Measurements from ENCODE around the gene KLHL18. TPM values are rescaled to one million over a fixed set of nuclear protein-coding genes. Genes with fewer than 3 reads are reported as not detected.
"Not testable (repeated sequence)": the region's sequence is repeated elsewhere in the genome, so short reads cannot be mapped to it uniquely, and the experiment has no call there.

KLHL18 gene
- total and polyA plus RNA-seq, 3 donors from 2014 or later, result 17.6 to 26.2 (median 24.7) TPM

DNA sequence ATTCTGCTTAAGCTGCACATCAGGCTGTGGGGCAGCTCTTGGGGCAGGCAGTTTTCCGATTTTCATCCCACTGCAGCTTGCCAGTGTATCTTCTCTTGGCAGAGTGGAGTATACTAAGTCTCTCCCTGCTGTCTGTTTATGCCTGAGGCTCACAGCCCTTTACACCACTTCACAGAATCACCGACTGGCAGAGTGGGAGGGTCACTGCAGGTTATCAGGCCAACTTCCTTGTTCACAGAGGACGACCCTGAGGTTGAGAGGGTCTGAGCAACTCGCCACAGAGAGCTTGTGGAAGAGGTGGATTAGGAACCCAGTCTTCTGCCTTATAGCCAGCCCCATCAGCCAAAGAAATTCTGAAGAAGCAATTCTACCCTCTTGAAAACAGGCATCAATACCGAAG lies 31.1 kb upstream of the KLHL18 start:
- Histone ChIP-seq H3K4me1 (no peaks in the 10 kb centered on the region), H3K27me3 (no peaks in the 10 kb centered on the region), H3K36me3 (ENCODE audit: low read depth, missing control alignments) (no peaks in the 10 kb centered on the region), H3K9me3 (no peaks in the 10 kb centered on the region), H3K4me3 (no peak overlapping the region), H3K27ac (no peak overlapping the region)
- intact Hi-C loops (cut with DNase I; ENCODE audit: low total_unique reads), result no loop called here
- TF ChIP-seq POLR2A (IDR thresholded peaks at IDR 0.05) (no peak), CTCF (IDR thresholded peaks at IDR 0.05) (no peak)
- no peak for DNase-seq
- WGBS, 2 donors, result 59 to 63% methylated on average over 5 of the region's 5 CpGs

DNA sequence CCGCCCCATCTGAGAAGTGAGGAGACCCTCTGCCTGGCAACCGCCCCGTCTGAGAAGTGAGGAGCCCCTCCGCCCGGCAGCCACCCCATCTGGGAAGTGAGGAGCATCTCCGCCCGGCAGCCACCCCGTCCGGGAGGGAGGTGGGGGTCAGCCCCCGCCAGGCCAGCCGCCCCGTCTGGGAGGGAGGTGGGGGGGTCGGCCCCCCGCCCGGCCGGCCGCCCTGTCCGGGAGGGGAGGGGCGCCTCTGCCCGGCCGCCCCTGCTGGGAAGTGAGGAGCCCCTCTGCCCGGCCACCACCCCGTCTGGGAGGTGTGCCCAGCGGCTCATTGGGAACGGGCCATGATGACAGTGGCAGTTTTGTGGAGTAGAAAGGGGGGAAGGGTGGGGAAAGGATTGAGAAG lies 26.4 kb upstream of the KLHL18 start:
- H3K27ac ChIP-seq; H3K27me3 ChIP-seq; intact Hi-C loops (cut with DNase I; ENCODE audit: low total_unique reads); H3K4me1 ChIP-seq; H3K36me3 ChIP-seq (ENCODE audit: low read depth, missing control alignments); DNase-seq; H3K4me3 ChIP-seq; H3K9me3 ChIP-seq: not testable (repeated sequence)
- 81 to 91% methylated on average over 4 to 19 of the region's 25 CpGs for WGBS, 2 donors

- WGBS, 2 donors, result 92 to 94% methylated on average over 2 to 3 of the region's 3 CpGs
- intact Hi-C loops (cut with DNase I; ENCODE audit: low total_unique reads), result no loop called here
Observed at GRCh38 chr3:47259114-47259513, 23.6 kb upstream of the KLHL18 start.

GRCh38 chr3:47260605-47261004 lies 22.1 kb upstream of the KLHL18 start:
- intact Hi-C loops (cut with DNase I; ENCODE audit: low total_unique reads), result no loop called here
- H3K27ac ChIP-seq, result no peak overlapping the region
- no peaks in the 10 kb centered on the region for H3K9me3 ChIP-seq
- no peaks in the 10 kb centered on the region for H3K27me3 ChIP-seq
- no peak for DNase-seq
- no peaks in the 10 kb centered on the region for H3K36me3 ChIP-seq (ENCODE audit: low read depth, missing control alignments)
- no peaks in the 10 kb centered on the region for H3K4me1 ChIP-seq
- WGBS, 2 donors, result 85 to 88% methylated on average over 3 to 4 of the region's 4 CpGs
- TF ChIP-seq POLR2A (IDR thresholded peaks at IDR 0.05), result no peak
- TF ChIP-seq CTCF (IDR thresholded peaks at IDR 0.05), result no peak
- no peak overlapping the region for H3K4me3 ChIP-seq

More at GRCh38 chr3:47259114-47259513, 23.6 kb upstream of the KLHL18 start:
- Histone ChIP-seq H3K27ac (no peak overlapping the region), H3K4me1 (no peaks in the 10 kb centered on the region), H3K4me3 (no peak overlapping the region), H3K36me3 (ENCODE audit: low read depth, missing control alignments) (no peaks in the 10 kb centered on the region), H3K27me3 (no peaks in the 10 kb centered on the region), H3K9me3 (no peaks in the 10 kb centered on the region)
- TF ChIP-seq POLR2A (IDR thresholded peaks at IDR 0.05) (no peak), CTCF (IDR thresholded peaks at IDR 0.05) (no peak)
- no peak for DNase-seq

- no peaks in the 10 kb centered on the region for H3K36me3 ChIP-seq (ENCODE audit: low read depth, missing control alignments)
- intact Hi-C loops (cut with DNase I; ENCODE audit: low total_unique reads), result no loop called here
- no peaks in the 10 kb centered on the region for H3K9me3 ChIP-seq
- DNase-seq, result no peak
- 92 to 95% methylated on average over 3 of the region's 3 CpGs for WGBS, 2 donors
- no peaks in the 10 kb centered on the region for H3K27me3 ChIP-seq
- H3K27ac ChIP-seq, result no peak overlapping the region
- H3K4me3 ChIP-seq, result no peak overlapping the region
- H3K4me1 ChIP-seq, result no peaks in the 10 kb centered on the region
- TF ChIP-seq POLR2A (IDR thresholded peaks at IDR 0.05) (no peak), CTCF (IDR thresholded peaks at IDR 0.05) (no peak)
Observed at GRCh38 chr3:47261301-47261700, 21.4 kb upstream of the KLHL18 start.
